Lower leg skin (tissue), 3 donors: ENCODE measurements around the gene CD1C.
"Not testable (repeated sequence)": the region's sequence is repeated elsewhere in the genome, so short reads cannot be mapped to it uniquely, and the experiment has no call there.

ENCODE experiments used
- CTCF ChIP-seq, 3 donors: fragments of 450-650 bp; IDR thresholded peaks; one replicate each; pipeline ENCODE4 v1.5.1; 2016; ENCODE audit warnings: antibody characterized with exemption in 3 of 3, mild to moderate bottlenecking in 3 of 3, moderate library complexity in 2 of 3
- POLR2A ChIP-seq, 2 donors: fragments of 450-650 bp; IDR thresholded peaks; one replicate each; pipeline ENCODE4 v1.6.1; 2016 to 2017; ENCODE audit warnings: antibody characterized with exemption in 2 of 2, mild to moderate bottlenecking in 1 of 2, moderate library complexity in 1 of 2

GRCh38 chr1:158282421-158282820, 7.3 kb upstream of the CD1C start:
- not testable (repeated sequence) for TF ChIP-seq CTCF, POLR2A (IDR thresholded peaks at IDR 0.05)
